Skin of body (tissue), 2 donors: ENCODE data around the gene KRT83. TPM values are rescaled to one million over a fixed set of nuclear protein-coding genes. Genes with fewer than 3 reads are reported as not detected.
"Not testable (repeated sequence)": the region's sequence is repeated elsewhere in the genome, so short reads cannot be mapped to it uniquely, and the experiment has no call there.

Experiments used
- DNase-seq: peaks from one replicate; lab custom pipeline; 2025; lab: John Stamatoyannopoulos, UW
- total RNA-seq: library from RNA; depleted of rRNA; stranded (reverse); fragments of >200 nt; gene quantifications from one replicate; pipeline ENCODE4 v1.2.3, GENCODE V29; 2014

KRT83 gene
- total RNA-seq, 1 donor from 2014 or later = 18.8 TPM

GRCh38 chr12:52287816-52288805 lies 33.1 kb downstream of the KRT83 start:
- DNase-seq = not testable (repeated sequence)

GRCh38 chr12:52286857-52287785 lies 34.1 kb downstream of the KRT83 start:
- DNase-seq = not testable (repeated sequence)

- no peak for DNase-seq
Observed at GRCh38 chr12:52285851-52286530, 35.2 kb downstream of the KRT83 start.

GRCh38 chr12:52285172-52285745 lies 35.9 kb downstream of the KRT83 start:
- no peak for DNase-seq

- no peak for DNase-seq
Observed at GRCh38 chr12:52284562-52285171, 36.5 kb downstream of the KRT83 start.

GRCh38 chr12:52280796-52281560 lies 40.2 kb downstream of the KRT83 start:
- no peak for DNase-seq

GRCh38 chr12:52280319-52280795 lies 40.8 kb downstream of the KRT83 start:
- no peak for DNase-seq

GRCh38 chr12:52279422-52280318 lies 41.5 kb downstream of the KRT83 start:
- DNase-seq = no peak

- no peak for DNase-seq
Observed at GRCh38 chr12:52278575-52279421, 42.4 kb downstream of the KRT83 start.

GRCh38 chr12:52277486-52278245 lies 43.5 kb downstream of the KRT83 start:
- no peak for DNase-seq

- no peak for DNase-seq
Observed at GRCh38 chr12:52275686-52276085, 45.5 kb downstream of the KRT83 start.

- no peak for DNase-seq
Observed at GRCh38 chr12:52274521-52275120, 46.6 kb downstream of the KRT83 start, which contains the start of gene KRT86. Gene KRT86, plus strand, starts transcription at chr12:52274645. Its CDS starts 27,272 bp downstream, at chr12:52301917.

- no peak for DNase-seq
Observed at GRCh38 chr12:52271158-52271557, 50.0 kb downstream of the KRT83 start.

- no peak for DNase-seq
Observed at GRCh38 chr12:52270541-52271070, 50.6 kb downstream of the KRT83 start.

GRCh38 chr12:52268212-52268611 lies 53.0 kb downstream of the KRT83 start:
- DNase-seq = no peak

- DNase-seq = no peak
Observed at GRCh38 chr12:52267699-52268098, 53.5 kb downstream of the KRT83 start.
